OCI-LY7 (cell line): ENCODE measurements around the gene RNF150. TPM values are rescaled to one million over a fixed set of nuclear protein-coding genes. Genes with fewer than 3 reads are reported as not detected.

Source experiments
- BruUV-seq: library from RNA; stranded (reverse); fragments of 400-500 nt; replicated peaks from 2 replicates; lab custom pipeline; 2021; lab: Mats Ljungman, UMichigan
- CTCF ChIA-PET: fragments of 300-600 bp; sonication (Branson Sonifier 250); formaldehyde crosslinking; loops from one replicate; lab custom pipeline; 2022; ENCODE audit warnings: antibody characterized with exemption; ENCODE audit not compliant: unreplicated experiment; lab: Charles Lee
- POLR2A ChIA-PET: fragments of 300-600 bp; sonication (Branson Sonifier 250); formaldehyde crosslinking; loops from one replicate; lab custom pipeline; 2022; ENCODE audit warnings: antibody characterized with exemption; lab: Charles Lee
- DNase-seq: peaks from one replicate; pipeline ENCODE4 v3.0.0-alpha.2; 2015; ENCODE audit warnings: low spot score
- H2AFZ ChIP-seq: fragments of 200-600 bp; sonication (generic), shearing (Covaris generic); 2 replicates; pipeline ENCODE4 v1.6.1; 2014; ENCODE audit warnings: mild to moderate bottlenecking, antibody characterized with exemption, low read length, moderate library complexity
- H3K27ac ChIP-seq: fragments of 200-600 bp; sonication (generic); 2 replicates; pipeline ENCODE4 v1.5.1; 2014; ENCODE audit warnings: mixed run types, low read depth, mild to moderate bottlenecking, moderate library complexity, low read length, inconsistent platforms; ENCODE audit not compliant: poor library complexity, severe bottlenecking
- H3K36me3 ChIP-seq: fragments of 200-600 bp; sonication (generic); 2 replicates; pipeline ENCODE4 v1.6.1; 2014; ENCODE audit warnings: mild to moderate bottlenecking, antibody characterized with exemption, low read length, moderate library complexity, mixed read lengths; ENCODE audit not compliant: insufficient read depth
- H3K4me1 ChIP-seq: fragments of 200-600 bp; sonication (generic); 2 replicates; pipeline ENCODE4 v1.5.1; 2014; ENCODE audit warnings: mild to moderate bottlenecking, low read length; ENCODE audit not compliant: insufficient read depth, poor library complexity, severe bottlenecking
- H3K4me2 ChIP-seq: fragments of 200-600 bp; sonication (generic); 2 replicates; pipeline ENCODE4 v1.6.1; 2014; ENCODE audit warnings: mild to moderate bottlenecking, low read length
- H3K4me3 ChIP-seq: fragments of 200-600 bp; sonication (generic); 2 replicates; pipeline ENCODE4 v1.5.1; 2014; ENCODE audit warnings: mild to moderate bottlenecking, low read depth, low read length; ENCODE audit not compliant: poor library complexity, severe bottlenecking
- H3K79me2 ChIP-seq: fragments of 200-600 bp; sonication (generic); 2 replicates; pipeline ENCODE4 v1.6.1; 2016; ENCODE audit warnings: low read depth, mild to moderate bottlenecking, low read length, moderate library complexity, mixed read lengths; ENCODE audit not compliant: insufficient read depth
- H3K9me2 ChIP-seq: fragments of 200-600 bp; sonication (generic); 2 replicates; pipeline ENCODE4 v1.6.1; 2016; ENCODE audit warnings: mild to moderate bottlenecking, low read length, mixed read lengths; ENCODE audit not compliant: insufficient read depth
- H3K9me3 ChIP-seq: fragments of 200-600 bp; sonication (generic); 2 replicates; pipeline ENCODE4 v1.6.1; 2014; ENCODE audit warnings: mild to moderate bottlenecking, mixed run types, low read length, mixed read lengths
- H4K20me1 ChIP-seq: fragments of 200-600 bp; sonication (generic); 2 replicates; pipeline ENCODE4 v1.6.1; 2014; ENCODE audit warnings: mild to moderate bottlenecking, antibody characterized with exemption, low read length, moderate library complexity, mixed read lengths; ENCODE audit not compliant: insufficient read depth
- CTCF ChIP-seq: fragments of 200-600 bp; sonication (generic); conservative IDR thresholded peaks from 2 replicates; pipeline ENCODE4 v1.5.1; 2014; ENCODE audit warnings: mild to moderate bottlenecking, antibody characterized with exemption, low read length, moderate library complexity, mixed read lengths
- EZH2phosphoT487 ChIP-seq: fragments of 200-600 bp; sonication (generic); IDR thresholded peaks from 2 replicates; pipeline ENCODE4 v1.6.1; 2018; ENCODE audit warnings: low read depth, borderline replicate concordance, mild to moderate bottlenecking, mixed run types, antibody characterized with exemption, low read length, moderate library complexity, mixed read lengths
- intact Hi-C: fragments of 100-400 bp; cut with micrococcal nuclease; formaldehyde crosslinking; loops from one replicate; pipeline ENCODE4 v1.10.0; 2022; ENCODE audit not compliant: unreplicated experiment
- total RNA-seq, 2 experiments: library from RNA; depleted of rRNA in 1 of 2; stranded (reverse); fragments of >200 nt in 1 of 2; shearing (Covaris generic) in 1 of 2; gene quantifications; 2 replicates each; pipeline ENCODE4 v1.2.3, GENCODE V29; 2014 to 2022

Gene RNF150
- total RNA-seq, 2 experiments from 2014 or later = not detected

- Histone ChIP-seq H3K9me3 (no peaks in the 10 kb centered on the region), H3K4me1 (no peaks in the 10 kb centered on the region), H3K79me2 (no peaks in the 10 kb centered on the region), H4K20me1 (no peaks in the 10 kb centered on the region), H3K4me2 (no peak overlapping the region), H3K27ac (no peak overlapping the region), H3K4me3 (no peak overlapping the region), H3K36me3 (no peaks in the 10 kb centered on the region), H3K9me2 (no peaks in the 10 kb centered on the region), H2AFZ (no peak overlapping the region)
- ChIA-PET POLR2A (interaction anchor here (0.5 to 1.2 kb wide), 4 partner anchors 10 to 1886 kb away, joined by 3 to 5 read pairs (median 3); no protein-coding TSS in a partner anchor), CTCF (no interaction called here)
- no peak for DNase-seq
- no peak for TF ChIP-seq EZH2phosphoT487
- no peak for TF ChIP-seq CTCF
- BruUV-seq = no TSS peak
- intact Hi-C loops = no loop called here
These were observed 31.8 kb downstream of the RNF150 start for GRCh38 chr4:141101511-141101910.

- Histone ChIP-seq H3K4me1 (no peaks in the 10 kb centered on the region), H3K9me2 (no peaks in the 10 kb centered on the region), H4K20me1 (no peaks in the 10 kb centered on the region), H3K9me3 (no peaks in the 10 kb centered on the region), H3K27ac (no peak overlapping the region), H3K4me2 (no peak overlapping the region), H3K79me2 (no peaks in the 10 kb centered on the region), H2AFZ (no peak overlapping the region), H3K36me3 (no peaks in the 10 kb centered on the region), H3K4me3 (no peak overlapping the region)
- ChIA-PET CTCF (no interaction called here), POLR2A (no interaction called here)
- BruUV-seq = no TSS peak
- no peak for TF ChIP-seq EZH2phosphoT487
- no peak for TF ChIP-seq CTCF
- DNase-seq = no peak
- intact Hi-C loops = no loop called here
These were observed 33.9 kb downstream of the RNF150 start for GRCh38 chr4:141099326-141099725.

- DNase-seq = no peak
- intact Hi-C loops = no loop called here
- CTCF ChIA-PET = no interaction called here
- no peak for TF ChIP-seq CTCF
- TF ChIP-seq EZH2phosphoT487 = no peak
- Histone ChIP-seq H3K4me3 (no peak overlapping the region), H3K36me3 (no peaks in the 10 kb centered on the region), H3K4me1 (no peaks in the 10 kb centered on the region), H3K9me3 (no peaks in the 10 kb centered on the region), H3K79me2 (no peaks in the 10 kb centered on the region), H3K27ac (no peak overlapping the region), H4K20me1 (no peaks in the 10 kb centered on the region), H3K9me2 (no peaks in the 10 kb centered on the region), H3K4me2 (no peak overlapping the region), H2AFZ (no peak overlapping the region)
- BruUV-seq = no TSS peak
- POLR2A ChIA-PET = no interaction called here
These were observed 35.1 kb downstream of the RNF150 start for GRCh38 chr4:141098163-141098562.
